ENCODE results near the gene MKI67.

GRCh38 chr10:128174581-128175559, 48.6 kb upstream of the MKI67 start:
- no peak for TF ChIP-seq EZH2 (IDR thresholded peaks at IDR 0.05)
- TF ChIP-seq POLR2AphosphoS5 (IDR thresholded peaks at IDR 0.05; ENCODE audit: borderline replicate concordance, low read depth, low read length) = no peak
- no peak for TF ChIP-seq FOXP2 (optimal IDR thresholded peaks at IDR 0.05; ENCODE audit: control extremely low read depth, extremely low read length, insufficient read depth)
